Lower lobe of right lung (tissue), 2 donors: Measurements from ENCODE around the gene SEPHS2. TPM values are rescaled to one million over a fixed set of nuclear protein-coding genes. Genes with fewer than 3 reads are reported as not detected.

Experiments used
- ATAC-seq, 2 donors: fragments of 200-7000 bp; cut with Tn5 transposase; one replicate each; pipeline ENCODE4 v1.9.1; 2020 to 2022; ENCODE audit warnings: mild to moderate bottlenecking in 2 of 2, moderate library complexity in 2 of 2
- DNase-seq: peaks from one replicate; pipeline ENCODE4 v3.0.0-alpha.2; 2020
- H3K27ac ChIP-seq: fragments of 200-600 bp; one replicate; pipeline ENCODE4 v1.8.0; 2022
- H3K27me3 ChIP-seq: fragments of 200-600 bp; one replicate; pipeline ENCODE4 v1.8.0; 2022; ENCODE audit warnings: low read depth
- H3K36me3 ChIP-seq: fragments of 200-600 bp; one replicate; pipeline ENCODE4 v1.8.0; 2022; ENCODE audit warnings: mild to moderate bottlenecking
- H3K4me1 ChIP-seq: fragments of 200-600 bp; one replicate; pipeline ENCODE4 v1.8.0; 2022
- H3K4me3 ChIP-seq: fragments of 200-600 bp; one replicate; pipeline ENCODE4 v1.8.0; 2022; ENCODE audit warnings: mild to moderate bottlenecking
- H3K9me3 ChIP-seq: fragments of 200-600 bp; one replicate; pipeline ENCODE4 v1.8.0; 2022
- intact Hi-C: fragments of 100-400 bp; cut with DNase I; formaldehyde crosslinking; loops from one replicate; pipeline ENCODE4 v1.11.0; 2022
- total RNA-seq: library from RNA; stranded (reverse); fragmentation: NEBNext Ultra II Directional; extraction: Animal tissue kit (Norgen Biotek cat#: 25700); gene quantifications from one replicate; pipeline ENCODE4 v1.2.1, GENCODE V29; 2021
- TF ChIP-seq, protein P1 (sequence below): fragments of 200-600 bp; IDR thresholded peaks from one replicate; pipeline ENCODE4 v1.8.0; 2022; ENCODE audit warnings: antibody characterized with exemption, mild to moderate bottlenecking
- donor health status: DM: no; HTN: yes; CAD: no; lungs with severe emphysema.

The SEPHS2 gene
- total RNA-seq, 1 donor from 2014 or later: 54.6 TPM

- no peaks in the 10 kb centered on the region for H3K9me3 ChIP-seq
- H3K4me1 ChIP-seq: peaks cover 43% of the 10 kb centered on the region
- H3K36me3 ChIP-seq: peaks cover 18% of the 10 kb centered on the region
- peak overlapping the region; percentile 91 for H3K4me3 ChIP-seq
- DNase-seq (no peak), ATAC-seq (no peak)
- peak overlapping the region; percentile 80 for H3K27ac ChIP-seq
- TF ChIP-seq, protein P1, sequence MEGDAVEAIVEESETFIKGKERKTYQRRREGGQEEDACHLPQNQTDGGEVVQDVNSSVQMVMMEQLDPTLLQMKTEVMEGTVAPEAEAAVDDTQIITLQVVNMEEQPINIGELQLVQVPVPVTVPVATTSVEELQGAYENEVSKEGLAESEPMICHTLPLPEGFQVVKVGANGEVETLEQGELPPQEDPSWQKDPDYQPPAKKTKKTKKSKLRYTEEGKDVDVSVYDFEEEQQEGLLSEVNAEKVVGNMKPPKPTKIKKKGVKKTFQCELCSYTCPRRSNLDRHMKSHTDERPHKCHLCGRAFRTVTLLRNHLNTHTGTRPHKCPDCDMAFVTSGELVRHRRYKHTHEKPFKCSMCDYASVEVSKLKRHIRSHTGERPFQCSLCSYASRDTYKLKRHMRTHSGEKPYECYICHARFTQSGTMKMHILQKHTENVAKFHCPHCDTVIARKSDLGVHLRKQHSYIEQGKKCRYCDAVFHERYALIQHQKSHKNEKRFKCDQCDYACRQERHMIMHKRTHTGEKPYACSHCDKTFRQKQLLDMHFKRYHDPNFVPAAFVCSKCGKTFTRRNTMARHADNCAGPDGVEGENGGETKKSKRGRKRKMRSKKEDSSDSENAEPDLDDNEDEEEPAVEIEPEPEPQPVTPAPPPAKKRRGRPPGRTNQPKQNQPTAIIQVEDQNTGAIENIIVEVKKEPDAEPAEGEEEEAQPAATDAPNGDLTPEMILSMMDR: no peak
- intact Hi-C loops: no loop called here
- H3K27me3 ChIP-seq: no peaks in the 10 kb centered on the region
These were observed 49.6 kb downstream of the SEPHS2 start for GRCh38 chr16:30395992-30396585.

DNA sequence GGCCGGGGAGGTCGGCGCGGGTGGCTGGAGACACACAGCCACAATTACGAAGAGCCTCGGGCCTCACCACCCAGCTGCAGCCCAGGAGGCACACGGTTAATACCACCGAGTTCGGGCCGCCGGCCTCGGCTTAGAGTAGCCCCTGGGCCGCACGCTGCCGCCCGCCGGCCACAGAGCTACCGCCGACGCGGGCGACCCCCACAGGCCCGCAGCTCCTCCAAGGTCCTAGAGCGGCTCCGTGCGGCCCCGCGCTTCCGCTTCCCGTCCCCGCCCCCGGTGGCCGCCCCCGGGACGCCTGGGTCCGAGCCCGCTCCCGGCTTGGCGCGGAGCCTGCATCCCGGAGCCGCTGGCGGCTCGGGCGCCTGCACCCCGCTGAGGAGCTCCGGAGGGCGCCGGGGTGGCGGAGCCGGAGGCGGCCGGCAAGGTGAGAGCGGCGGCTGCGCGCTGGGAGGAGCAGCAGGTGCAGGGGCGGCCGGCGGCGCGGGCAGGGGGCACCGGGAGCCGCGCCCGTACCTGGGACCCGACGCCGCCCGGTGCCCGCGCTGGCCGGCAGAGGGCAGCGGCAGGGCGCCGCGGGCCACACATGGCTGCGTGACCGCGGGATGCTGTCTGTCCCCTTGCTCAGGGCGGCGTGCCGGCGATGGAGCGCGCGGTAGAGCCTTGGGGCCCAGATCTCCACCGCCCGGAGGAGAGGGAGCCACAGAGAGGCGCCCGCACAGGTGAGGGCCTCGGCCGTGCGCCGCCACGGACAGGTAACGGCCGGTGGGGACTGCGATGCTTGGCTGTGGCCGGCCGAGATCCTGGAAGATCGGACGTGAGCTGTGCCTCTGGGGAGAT lies 50.3 kb downstream of the SEPHS2 start, which contains the start of gene ZNF48:
Gene ZNF48 (plus strand): TSS at position 266 of the 837 bp plus-strand sequence. CDS start 375 bp downstream, at position 641.
- ATAC-seq (peak; percentile 97), DNase-seq (peak; percentile 92)
- no peaks in the 10 kb centered on the region for H3K9me3 ChIP-seq
- peak within 1 kb of the TSS; percentile 80 for H3K27ac ChIP-seq
- intact Hi-C loops: no loop called here
- no peaks in the 10 kb centered on the region for H3K27me3 ChIP-seq
- TF ChIP-seq, protein P1: peak; percentile 15
- peaks cover 40% of the 10 kb centered on the region for H3K4me1 ChIP-seq
- H3K4me3 ChIP-seq: peak within 1 kb of the TSS; percentile 91
- H3K36me3 ChIP-seq: peaks cover 18% of the 10 kb centered on the region

DNA sequence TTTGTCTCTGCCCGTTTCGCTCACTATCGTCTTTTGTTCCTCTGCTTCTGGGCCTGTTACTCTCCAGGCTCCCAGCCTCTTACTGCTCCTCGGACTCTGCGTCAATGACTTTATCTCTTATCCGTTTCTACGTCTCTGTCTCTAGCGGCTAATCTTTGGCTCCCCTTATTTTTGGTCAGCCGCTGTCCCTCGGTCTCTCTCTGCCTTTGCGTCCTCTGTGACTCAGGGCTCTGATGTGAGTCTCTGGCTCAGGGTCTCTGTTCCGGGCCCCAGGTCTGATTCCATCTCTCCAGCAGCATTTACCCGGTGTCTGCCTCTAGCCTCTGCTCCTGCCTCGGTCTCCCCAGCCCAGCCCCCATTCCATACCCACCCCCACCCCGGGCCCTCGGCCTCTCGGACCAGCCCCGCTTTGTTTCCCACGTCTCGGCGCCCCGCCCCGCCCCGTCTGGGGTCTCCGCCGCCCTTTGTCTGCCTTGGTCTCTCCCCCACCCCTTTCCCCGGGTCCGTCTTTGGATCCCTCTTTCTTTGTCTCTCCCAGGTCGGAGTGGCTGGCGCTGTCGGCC lies 51.0 kb downstream of the SEPHS2 start:
- Histone ChIP-seq H3K4me1 (peaks cover 34% of the 10 kb centered on the region), H3K9me3 (no peaks in the 10 kb centered on the region), H3K4me3 (peak overlapping the region; percentile 91), H3K27me3 (no peaks in the 10 kb centered on the region), H3K36me3 (peaks cover 18% of the 10 kb centered on the region), H3K27ac (peak overlapping the region; percentile 80)
- peak; percentile 7 to 25 for ATAC-seq
- DNase-seq: no peak
- intact Hi-C loops: no loop called here
- TF ChIP-seq, protein P1: no peak

Other genes starting within 250 kb of the SEPHS2 start
- 23.1 TPM for gene SULT1A3, start 246.6 kb downstream of the SEPHS2 start, total RNA-seq
- 27.6 TPM for gene NPIPB13, start 197.4 kb downstream of the SEPHS2 start, total RNA-seq
- 52.3 TPM for gene CD2BP2, start 90.6 kb downstream of the SEPHS2 start, total RNA-seq
- 36.9 TPM for gene TBC1D10B, start 75.4 kb downstream of the SEPHS2 start, total RNA-seq
- gene MYL11, start 71.1 kb downstream of the SEPHS2 start, total RNA-seq: not detected
- gene SEPTIN1, start 63.3 kb downstream of the SEPHS2 start, total RNA-seq: 6.0 TPM
- 6.2 TPM for gene ZNF48, start 50.5 kb downstream of the SEPHS2 start, total RNA-seq
- gene ZNF771, start 38.3 kb downstream of the SEPHS2 start, total RNA-seq: 3.8 TPM
- gene DCTPP1, start 15.8 kb downstream of the SEPHS2 start, total RNA-seq: 19.1 TPM
- gene ITGAL, start 26.9 kb upstream of the SEPHS2 start, total RNA-seq: 127 TPM
- gene ZNF768, start 80.7 kb upstream of the SEPHS2 start, total RNA-seq: 24.9 TPM
- 9.3 TPM for gene ZNF747, start 89.0 kb upstream of the SEPHS2 start, total RNA-seq
- 8.4 TPM for gene ZNF764, start 112.5 kb upstream of the SEPHS2 start, total RNA-seq
- 13.5 TPM for gene ZNF688, start 125.8 kb upstream of the SEPHS2 start, total RNA-seq
- gene ZNF785, start 139.8 kb upstream of the SEPHS2 start, total RNA-seq: 16.2 TPM
- gene ZNF689, start 164.5 kb upstream of the SEPHS2 start, total RNA-seq: 7.7 TPM
- gene PRR14, start 205.1 kb upstream of the SEPHS2 start, total RNA-seq: 46.3 TPM
- 68.6 TPM for gene FBRS, start 212.6 kb upstream of the SEPHS2 start, total RNA-seq